Ascending aorta (tissue), 2 donors: ENCODE data around the gene ZBTB7C. TPM values are rescaled to one million over a fixed set of nuclear protein-coding genes. Genes with fewer than 3 reads are reported as not detected.

Experiments used
- DNase-seq, 2 donors: peaks; one replicate each; pipeline ENCODE4 v3.0.0-alpha.2; 2019; ENCODE audit warnings: low spot score in 2 of 2
- H3K27ac ChIP-seq, 2 donors: fragments of 200-600 bp; sonication (generic); one replicate each; pipeline ENCODE4 v1.5.1; 2016 to 2017; ENCODE audit warnings: mild to moderate bottlenecking in 1 of 2
- H3K27me3 ChIP-seq: fragments of 200-600 bp; sonication (generic); one replicate; pipeline ENCODE4 v1.5.1; 2017
- H3K36me3 ChIP-seq, 2 donors: fragments of 200-600 bp; sonication (generic); one replicate each; pipeline ENCODE4 v1.5.1; 2016
- H3K4me1 ChIP-seq, 2 donors: fragments of 200-600 bp; sonication (generic); one replicate each; pipeline ENCODE4 v1.5.1; 2016 to 2017; ENCODE audit warnings: mild to moderate bottlenecking in 1 of 2
- H3K4me3 ChIP-seq, 2 donors: fragments of 200-600 bp; sonication (generic); one replicate each; pipeline ENCODE4 v1.5.1; 2016 to 2017; ENCODE audit warnings: mild to moderate bottlenecking in 1 of 2
- H3K9me3 ChIP-seq, 2 donors: fragments of 200-600 bp; sonication (generic); one replicate each; pipeline ENCODE4 v1.5.1; 2016
- CTCF ChIP-seq, 3 experiments: fragments of 200-600 bp in 2 of 3; fragments of 450-650 bp in 1 of 3; sonication (generic) in 2 of 3; IDR thresholded peaks; one replicate each; pipeline ENCODE4 v1.5.1; 2016 to 2019; ENCODE audit warnings: antibody characterized with exemption in 3 of 3, mild to moderate bottlenecking in 1 of 3, moderate library complexity in 1 of 3
- intact Hi-C: fragments of 100-400 bp; cut with DNase I; formaldehyde crosslinking; loops from one replicate; pipeline ENCODE4 v1.15.1; 2023
- total RNA-seq: library from RNA; depleted of rRNA; stranded (reverse); fragments of >200 nt; gene quantifications from one replicate; pipeline ENCODE4 v1.1.0, GENCODE V29; 2016

The ZBTB7C gene
- total RNA-seq, 1 donor from 2014 or later, result 8.1 TPM

- H3K4me3 ChIP-seq, result no peak overlapping the region
- H3K9me3 ChIP-seq, result no peaks in the 10 kb centered on the region
- H3K36me3 ChIP-seq, result no peaks in the 10 kb centered on the region
- H3K27me3 ChIP-seq, result no peaks in the 10 kb centered on the region
- TF ChIP-seq CTCF (IDR thresholded peaks at IDR 0.05), result no peak
- intact Hi-C loops, result no loop called here
- no peak overlapping the region for H3K27ac ChIP-seq
- DNase-seq, result no peak
- no peaks in the 10 kb centered on the region for H3K4me1 ChIP-seq
Observed at GRCh38 chr18:48216639-48217257, 192.4 kb downstream of the ZBTB7C start.

DNA sequence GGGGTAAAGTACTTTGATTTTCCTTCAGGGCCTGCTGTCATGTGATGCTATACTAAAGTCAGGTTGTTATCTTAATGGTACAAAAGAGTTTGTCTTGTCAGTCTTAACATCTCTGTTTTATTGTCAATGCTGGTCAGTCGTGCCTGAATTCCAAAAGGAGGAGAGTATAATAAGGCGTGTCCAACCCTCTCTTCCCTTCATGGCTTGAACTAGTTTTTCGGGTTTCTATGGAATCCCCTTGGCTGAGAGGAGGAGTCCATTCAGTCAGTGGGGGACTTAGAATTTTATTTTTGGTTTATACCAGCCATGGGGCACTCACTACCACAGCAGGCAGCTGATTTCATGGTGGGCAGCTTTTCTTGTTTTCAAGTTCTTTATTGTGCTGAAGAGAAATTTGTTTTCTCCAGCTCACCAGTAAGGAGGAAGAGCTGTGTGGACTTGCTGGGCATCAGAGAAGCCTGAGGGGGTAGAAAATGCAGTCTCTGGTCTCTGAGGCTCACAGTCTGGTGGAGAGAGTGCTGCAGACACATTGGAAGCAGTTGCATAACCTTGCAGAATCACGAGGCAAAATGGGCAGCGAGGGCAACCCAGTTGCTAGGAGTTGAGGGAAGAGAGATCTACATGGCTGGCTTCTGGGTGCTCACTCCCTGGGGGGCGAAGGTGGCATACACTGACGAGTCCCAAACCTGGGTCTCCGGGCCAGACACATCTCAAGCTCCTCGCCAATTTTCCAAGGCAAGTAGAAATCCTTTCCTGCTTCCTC is 193.1 kb downstream of the ZBTB7C start:
- no peak for DNase-seq
- no peak for TF ChIP-seq CTCF (IDR thresholded peaks at IDR 0.05)
- Histone ChIP-seq H3K27ac (no peak overlapping the region), H3K4me3 (no peak overlapping the region), H3K9me3 (no peaks in the 10 kb centered on the region), H3K36me3 (no peaks in the 10 kb centered on the region), H3K4me1 (no peaks in the 10 kb centered on the region), H3K27me3 (no peaks in the 10 kb centered on the region)
- intact Hi-C loops, result no loop called here

- Histone ChIP-seq H3K36me3 (no peaks in the 10 kb centered on the region), H3K27me3 (no peaks in the 10 kb centered on the region), H3K9me3 (no peaks in the 10 kb centered on the region), H3K4me3 (no peak overlapping the region), H3K4me1 (no peaks in the 10 kb centered on the region), H3K27ac (no peak overlapping the region)
- TF ChIP-seq CTCF (IDR thresholded peaks at IDR 0.05), result no peak
- intact Hi-C loops, result no loop called here
- DNase-seq, result no peak
Observed at GRCh38 chr18:48213791-48214190, 195.4 kb downstream of the ZBTB7C start.

DNA sequence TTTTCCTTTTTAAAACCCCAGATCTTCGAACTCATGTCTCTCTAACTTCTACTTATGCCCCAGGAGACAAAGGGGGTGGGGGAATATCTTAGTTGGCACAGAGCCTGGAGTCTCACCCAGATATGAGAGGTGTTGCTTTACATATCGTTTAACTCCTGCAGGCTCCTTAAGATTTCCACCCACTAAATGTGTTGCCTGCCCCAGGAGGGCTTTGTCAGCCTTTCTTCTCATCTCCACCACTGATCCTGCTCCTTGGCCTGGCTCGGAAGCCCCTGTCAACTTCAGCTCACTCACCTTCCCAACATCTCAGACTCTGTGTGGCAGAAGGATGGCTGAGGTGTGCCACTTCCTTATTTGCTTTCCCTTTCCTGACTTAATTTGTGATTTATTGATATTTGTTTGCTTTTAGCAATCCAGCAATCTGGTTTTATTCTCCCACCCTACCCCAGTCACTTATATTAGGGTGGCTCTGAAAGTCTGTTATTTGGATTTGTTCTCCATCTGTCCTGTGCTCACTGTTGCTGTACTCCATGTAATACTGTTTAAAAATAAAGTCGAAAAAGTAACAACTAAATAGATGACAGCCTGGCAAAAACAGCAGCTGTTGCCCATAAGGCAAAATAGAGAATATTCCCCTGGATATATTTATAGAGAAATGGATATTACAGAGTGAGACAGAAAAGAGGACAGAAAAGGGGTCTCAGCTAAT is 200.6 kb downstream of the ZBTB7C start:
- Histone ChIP-seq H3K27ac (no peak overlapping the region), H3K4me1 (no peaks in the 10 kb centered on the region), H3K27me3 (no peaks in the 10 kb centered on the region), H3K36me3 (no peaks in the 10 kb centered on the region), H3K9me3 (no peaks in the 10 kb centered on the region), H3K4me3 (no peak overlapping the region)
- intact Hi-C loops, result no loop called here
- DNase-seq, result no peak
- TF ChIP-seq CTCF (IDR thresholded peaks at IDR 0.05), result no peak

DNA sequence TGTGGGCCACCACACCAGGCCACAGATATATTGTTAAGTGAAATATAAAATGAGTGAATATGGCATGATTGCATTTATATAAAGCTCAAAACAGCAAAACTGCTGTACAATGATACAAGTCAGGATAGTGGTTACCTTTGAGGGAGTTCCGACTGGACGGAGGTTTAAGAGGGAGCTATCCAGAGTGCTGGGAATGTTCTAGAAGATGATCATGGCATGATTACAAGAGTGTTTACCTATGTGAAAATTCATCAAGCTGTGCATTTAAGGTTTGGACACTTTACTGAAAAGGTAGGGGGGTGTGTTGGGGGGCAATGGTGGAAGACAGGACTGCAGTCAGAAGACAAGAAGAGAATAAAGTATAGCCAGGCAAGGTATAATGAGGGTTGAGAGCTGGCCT is 201.4 kb downstream of the ZBTB7C start:
- TF ChIP-seq CTCF (IDR thresholded peaks at IDR 0.05), result no peak
- H3K9me3 ChIP-seq, result no peaks in the 10 kb centered on the region

More for the DNA sequence above, 201.4 kb downstream of the ZBTB7C start:
- H3K36me3 ChIP-seq, result no peaks in the 10 kb centered on the region
- no peak overlapping the region for H3K27ac ChIP-seq
- intact Hi-C loops, result no loop called here
- H3K4me3 ChIP-seq, result no peak overlapping the region
- H3K27me3 ChIP-seq, result no peaks in the 10 kb centered on the region
- no peaks in the 10 kb centered on the region for H3K4me1 ChIP-seq
- no peak for DNase-seq
